Germinal center (tissue), 1 donor: Measurements from ENCODE around the gene UBE2E1.

ENCODE experiments used
- DNase-seq: peaks from one replicate; pipeline ENCODE4 v3.0.0; 2012; ENCODE audit warnings: mixed read lengths, low spot score

UBE2E1 gene

DNA sequence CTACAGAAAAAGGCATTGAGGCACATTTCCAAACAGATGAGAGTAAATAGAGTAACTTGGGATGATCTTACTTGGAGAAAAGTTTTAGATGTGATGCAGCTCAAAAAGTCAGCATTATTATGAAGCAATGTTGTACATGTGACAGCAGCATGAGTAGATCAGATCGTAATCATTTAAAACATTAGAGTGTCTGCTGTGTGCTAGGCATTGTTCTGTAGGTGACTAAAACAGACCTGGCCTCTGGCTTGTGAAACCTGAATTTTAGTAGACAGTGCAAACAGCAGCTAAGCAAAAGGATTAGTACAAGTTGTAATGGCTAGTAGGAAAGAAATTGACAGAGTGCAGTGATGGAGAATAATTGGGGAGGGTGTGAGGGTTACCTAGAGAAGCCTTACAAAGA, 15.1 kb downstream of the UBE2E1 start:
- DNase-seq, result no peak

DNA sequence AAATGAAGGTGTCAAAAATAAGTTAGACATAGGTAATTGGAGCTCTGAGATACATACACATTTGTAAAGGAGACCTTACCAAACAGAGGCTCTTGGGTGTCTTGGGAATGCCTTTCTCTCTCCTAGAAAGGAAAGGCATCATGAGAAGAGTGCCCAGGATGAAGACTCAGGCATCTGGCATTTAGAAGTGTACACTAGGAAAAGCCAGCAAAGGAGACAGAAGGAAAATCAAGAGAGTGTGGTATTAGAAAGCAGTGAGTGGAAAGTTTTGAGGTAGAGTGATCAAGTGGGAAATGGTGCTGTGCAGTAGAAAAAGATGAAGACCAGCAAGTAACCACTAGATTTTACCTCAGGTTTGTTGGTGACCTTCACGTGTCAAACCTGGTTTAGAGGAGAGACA, 16.1 kb downstream of the UBE2E1 start:
- no peak for DNase-seq

GRCh38 chr3:23822559-23822958, 16.8 kb downstream of the UBE2E1 start:
- DNase-seq, result no peak

GRCh38 chr3:23823620-23824019, 17.9 kb downstream of the UBE2E1 start:
- DNase-seq, result no peak

GRCh38 chr3:23824699-23825444, 19.1 kb downstream of the UBE2E1 start:
- DNase-seq, result no peak

DNA sequence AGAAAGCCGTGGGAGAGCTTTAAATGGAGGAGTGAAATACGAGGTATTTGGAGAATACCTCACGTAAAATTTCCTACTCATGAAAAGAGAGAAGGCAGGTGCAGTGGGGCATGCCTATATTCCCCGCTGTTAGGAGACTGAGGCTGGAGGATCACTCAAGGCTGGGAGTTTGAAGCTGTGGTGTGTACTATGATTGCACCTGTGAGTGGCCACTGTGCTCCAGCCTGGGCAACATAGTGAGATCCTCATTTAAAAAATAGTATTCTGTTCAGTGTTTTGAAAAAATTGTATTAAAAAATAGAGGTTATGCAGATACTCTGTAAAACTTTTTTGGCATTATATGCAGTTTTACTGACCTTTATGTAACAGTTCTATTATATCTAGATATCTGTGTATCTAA, 20.0 kb downstream of the UBE2E1 start:
- DNase-seq, result no peak

DNA sequence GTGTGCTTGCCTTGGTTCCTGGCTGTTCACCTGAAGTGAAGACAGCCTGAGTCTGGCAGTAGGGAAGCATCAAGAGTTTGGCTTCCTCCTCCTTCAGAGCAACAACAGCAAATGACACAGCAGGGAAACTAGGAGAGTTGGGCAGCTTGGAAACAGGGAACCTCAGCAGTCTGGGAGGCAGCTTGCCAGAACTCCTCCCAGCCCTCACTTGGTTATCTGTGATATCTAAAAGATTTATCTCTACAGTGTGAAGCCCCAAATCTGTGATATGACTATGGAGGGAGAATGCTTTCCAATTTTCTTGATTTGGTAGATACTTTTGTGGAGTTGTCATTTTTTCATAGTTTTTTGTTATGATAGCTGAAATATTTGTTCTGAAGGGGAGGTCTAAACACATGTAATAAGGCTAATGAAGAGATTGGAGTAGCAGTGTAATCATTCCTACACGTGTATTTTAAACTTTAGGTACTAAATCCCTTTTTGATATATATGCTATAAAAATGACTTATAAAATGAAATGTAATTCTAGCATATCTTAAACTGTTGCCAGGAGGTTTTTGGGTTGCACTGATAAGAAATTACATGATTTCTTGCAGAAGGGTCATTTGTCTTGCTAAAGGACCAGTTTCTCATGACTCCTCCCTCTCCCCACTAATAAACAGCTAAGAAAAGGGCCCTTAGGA, 20.8 kb downstream of the UBE2E1 start:
- DNase-seq, result no peak

DNA sequence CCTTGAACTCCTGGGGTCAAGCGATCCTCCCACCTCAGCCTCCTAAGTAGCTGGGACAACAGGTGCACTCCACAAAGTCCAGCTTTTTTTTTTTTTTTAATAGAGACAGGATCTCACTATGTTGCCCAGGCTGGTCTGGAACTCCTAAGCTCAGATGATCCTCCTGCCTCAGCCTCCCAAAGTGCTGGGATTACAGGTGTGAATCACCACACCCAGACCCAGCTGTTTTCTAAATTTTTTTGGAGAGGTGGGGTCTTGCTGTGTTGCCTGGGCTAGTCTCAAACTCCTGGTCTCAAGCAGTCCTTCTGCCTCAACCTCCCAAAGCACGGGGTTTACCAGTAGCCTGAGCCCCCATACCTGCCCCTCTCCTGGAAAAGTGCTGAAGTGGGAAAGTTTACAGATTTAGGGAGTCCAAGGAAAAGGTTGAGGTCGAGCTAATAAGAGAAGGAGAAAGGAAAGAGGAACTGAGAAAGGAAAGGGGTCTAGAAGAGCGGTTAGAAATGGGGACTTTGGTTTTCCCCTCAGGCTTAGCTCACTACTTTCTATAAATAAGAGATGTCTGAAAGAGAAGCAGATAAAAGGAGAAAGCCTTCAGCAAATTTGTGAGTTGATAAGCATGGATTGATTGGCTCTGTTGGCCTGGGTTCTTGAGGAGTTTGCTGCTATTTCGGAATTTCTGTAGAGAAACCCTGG, 23.6 kb downstream of the UBE2E1 start:
- peak; percentile 40 for DNase-seq

DNA sequence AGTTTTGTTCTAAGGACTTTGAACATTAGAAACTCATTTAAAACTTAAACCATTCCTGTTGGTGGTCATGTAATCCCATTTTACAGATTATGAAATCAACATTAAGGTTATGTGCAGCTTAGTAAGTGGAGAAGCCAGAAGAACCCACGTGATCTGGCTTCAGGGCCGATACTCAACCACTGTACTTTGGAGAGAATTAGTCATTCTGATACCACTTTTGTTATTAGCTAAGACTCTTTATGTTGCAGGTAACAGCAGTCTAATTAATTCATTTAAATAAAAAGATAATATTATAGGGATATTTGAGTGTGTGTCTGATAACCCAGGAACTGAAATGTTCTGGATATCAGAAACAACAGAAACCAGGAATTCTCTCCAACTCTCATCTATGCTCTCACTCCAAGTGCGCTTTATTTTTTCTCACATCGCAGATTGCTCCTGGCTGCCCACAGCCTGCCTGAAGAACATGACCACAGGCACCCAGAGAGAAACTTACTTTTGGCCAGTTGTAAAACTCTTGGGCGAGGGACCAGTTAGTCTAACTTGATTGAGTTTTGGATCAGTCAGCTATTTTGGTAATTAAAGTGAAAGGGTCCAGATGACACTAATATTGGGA, 25.2 kb downstream of the UBE2E1 start:
- peak; percentile 25 for DNase-seq

DNA sequence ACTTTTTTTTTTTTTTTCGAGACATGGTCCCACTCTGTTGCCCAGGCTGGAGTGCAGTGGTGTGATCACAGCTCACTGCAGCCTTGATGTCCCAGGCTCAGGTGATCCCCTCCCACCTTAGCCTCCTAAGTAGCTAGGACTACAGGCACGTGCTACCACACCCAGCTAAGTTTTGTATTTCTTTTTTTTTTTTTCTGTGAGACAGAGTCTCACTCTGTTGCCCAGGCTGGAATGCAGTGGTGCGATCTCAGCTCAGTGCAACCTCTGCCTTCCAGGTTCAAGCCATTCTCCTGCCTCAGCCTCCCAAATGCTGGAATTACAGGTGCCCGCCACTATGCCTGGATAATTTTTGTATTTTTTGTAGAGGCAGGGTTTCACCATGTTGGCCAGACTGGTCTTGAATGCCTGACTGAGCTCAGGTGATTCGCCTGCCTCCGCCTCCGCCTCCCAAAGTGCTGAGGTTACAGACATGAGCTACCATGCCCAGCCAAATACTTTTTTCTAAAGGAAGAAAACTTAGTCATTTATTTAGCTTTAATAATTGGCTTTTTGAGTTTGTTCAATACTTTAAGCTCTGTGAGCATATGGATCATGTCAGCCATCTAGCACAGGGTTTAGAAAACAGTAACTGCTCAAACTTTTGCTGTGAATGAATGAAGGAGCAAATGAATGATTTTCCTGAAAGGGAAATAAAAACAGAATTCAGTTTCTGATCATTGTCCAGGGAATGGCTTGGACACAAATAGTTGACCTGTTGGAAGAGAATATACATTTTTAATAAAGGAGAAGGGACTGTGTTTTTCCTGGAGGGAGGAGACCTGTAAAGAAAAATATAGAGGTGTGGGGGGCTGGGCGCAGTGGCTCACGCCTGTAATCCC, 26.0 kb downstream of the UBE2E1 start:
- no peak for DNase-seq

- no peak for DNase-seq
Observed at GRCh38 chr3:23832523-23832922, 26.8 kb downstream of the UBE2E1 start.

DNA sequence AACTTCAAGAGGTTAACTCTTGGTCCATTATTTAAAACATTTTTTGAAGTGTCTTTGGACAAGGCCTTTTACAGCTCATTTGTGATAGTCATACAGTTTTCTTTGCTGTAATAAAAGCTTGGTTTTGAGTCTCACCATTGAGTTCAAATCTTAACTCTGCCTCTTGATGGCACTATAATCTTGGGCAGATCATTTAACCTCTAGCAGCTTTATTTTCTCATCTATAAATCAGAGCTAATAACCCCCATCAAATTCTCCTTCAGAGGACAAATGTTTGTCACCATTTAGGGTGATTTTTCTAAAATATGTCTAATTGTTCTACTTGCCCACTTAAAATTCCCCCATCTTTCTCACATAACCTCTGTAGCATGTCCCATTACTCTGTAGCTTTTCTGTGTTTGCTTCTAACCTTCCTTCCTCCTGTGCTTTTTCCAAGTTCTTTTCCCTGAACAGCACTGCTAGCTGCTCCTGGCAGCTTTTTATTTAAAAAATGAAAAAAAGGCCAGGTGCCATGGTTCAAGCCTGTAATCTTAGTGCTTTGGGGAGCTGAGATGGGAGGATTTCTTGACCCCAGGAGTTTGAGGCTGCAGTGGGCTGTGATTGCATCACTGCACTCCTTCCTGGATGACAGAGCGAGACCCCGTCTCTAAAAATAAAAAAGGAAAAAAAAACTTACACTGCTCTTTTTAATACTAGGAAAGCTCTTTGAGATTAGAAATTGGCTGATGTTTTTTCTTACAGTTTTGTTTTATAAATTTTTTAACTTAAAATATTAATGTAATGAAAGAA, 28.5 kb downstream of the UBE2E1 start:
- DNase-seq, result no peak

DNA sequence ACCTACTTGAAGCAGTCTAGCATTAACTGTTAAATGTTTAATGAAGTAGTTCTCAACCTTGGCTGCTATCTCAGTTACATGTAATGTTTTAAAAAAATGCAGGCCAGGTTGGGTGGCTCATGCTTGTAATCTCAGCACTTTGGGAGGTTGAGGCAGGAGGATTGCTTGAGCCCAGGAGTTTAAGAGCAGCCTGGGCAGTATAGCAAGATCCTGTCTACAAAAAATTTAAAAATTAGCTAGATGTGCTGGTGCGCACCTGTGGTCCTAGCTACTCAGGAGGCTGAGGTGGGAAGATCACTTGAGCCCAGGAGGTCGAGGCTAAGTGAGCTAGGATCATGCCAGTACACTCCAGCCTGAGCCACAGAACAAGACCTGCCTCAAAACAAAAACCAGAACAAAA, 29.3 kb downstream of the UBE2E1 start:
- DNase-seq, result no peak

DNA sequence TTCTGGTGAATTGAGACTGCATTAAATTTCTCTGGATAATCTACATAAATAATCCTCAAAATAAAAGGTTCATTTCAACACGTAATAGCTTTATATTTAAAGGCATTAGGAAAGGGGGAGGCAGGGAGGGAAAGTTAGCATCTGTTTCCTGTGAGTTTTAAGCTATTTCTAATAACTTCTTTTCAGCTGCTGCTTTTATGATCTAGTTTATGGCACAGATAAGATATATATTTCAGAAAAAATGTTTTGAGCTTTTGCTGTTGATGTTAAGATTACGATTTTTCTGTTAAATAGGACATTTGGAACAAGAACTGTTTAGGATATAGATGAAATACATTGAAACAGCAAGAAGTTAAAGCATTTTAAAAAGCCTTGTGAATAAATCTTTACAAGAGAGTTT, 30.0 kb downstream of the UBE2E1 start:
- no peak for DNase-seq

DNA sequence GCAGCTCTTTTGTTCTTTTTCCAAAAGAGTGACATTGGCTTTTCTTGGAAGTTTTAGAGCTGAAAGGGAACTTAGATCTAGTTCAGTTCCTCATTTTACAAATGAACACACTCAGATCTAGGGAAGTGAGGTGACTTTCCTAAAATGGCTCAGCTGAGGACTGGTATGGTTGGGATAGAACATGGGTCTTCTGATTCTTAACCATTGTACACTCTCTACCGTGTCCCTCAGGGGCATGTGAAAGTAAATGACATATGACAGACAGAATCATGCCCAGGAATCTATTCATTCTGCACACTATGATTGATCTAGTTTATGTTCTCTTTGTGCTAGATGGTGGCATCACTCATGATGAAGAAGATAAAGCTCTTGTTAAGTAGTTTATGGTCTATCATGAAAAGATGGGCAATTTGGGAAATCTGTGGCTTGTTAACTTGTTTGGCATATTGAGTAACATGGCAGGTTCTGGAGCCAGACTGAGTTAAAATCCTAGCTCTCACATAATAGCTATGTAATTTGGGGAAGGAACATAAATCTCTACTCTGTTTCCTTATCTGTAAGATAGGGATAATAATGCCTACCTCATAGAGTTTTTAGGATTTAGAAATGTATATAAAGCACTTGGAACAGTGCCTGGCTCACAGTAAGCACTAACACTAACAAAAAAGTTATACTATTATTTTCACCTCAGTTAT, 30.9 kb downstream of the UBE2E1 start:
- DNase-seq, result no peak

GRCh38 chr3:23837286-23837685, 31.5 kb downstream of the UBE2E1 start:
- DNase-seq, result no peak

DNA sequence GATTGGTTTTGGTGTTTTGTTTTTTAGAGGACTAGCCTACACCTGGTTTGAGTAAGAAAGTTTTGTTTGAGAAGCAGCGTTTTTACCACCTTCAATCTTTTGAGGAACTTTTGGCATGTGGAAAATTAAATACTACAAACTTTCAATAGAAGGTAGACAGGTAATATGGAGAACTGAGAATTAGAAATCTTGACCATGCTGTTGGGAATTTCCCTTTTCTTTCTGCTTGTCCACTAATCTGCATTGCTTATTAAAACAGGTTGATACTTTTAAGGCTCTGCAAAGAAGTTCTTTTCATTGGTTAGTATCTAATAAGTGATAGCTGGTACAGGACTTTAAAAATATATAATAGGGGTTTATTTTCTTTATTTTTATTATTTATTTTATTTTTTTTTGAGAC, 31.9 kb downstream of the UBE2E1 start:
- no peak for DNase-seq

GRCh38 chr3:23840521-23840920, 34.8 kb downstream of the UBE2E1 start:
- DNase-seq, result no peak

- no peak for DNase-seq
Observed at GRCh38 chr3:23843869-23844268, 38.1 kb downstream of the UBE2E1 start.
